Effector CD8-positive, alpha-beta T cell (primary cell): Measurements from ENCODE around the gene HERC2.
A peak's percentile ranks its signal among the peaks of the same experiment; 100 is the strongest.

Experiments
- DNase-seq: peaks from one replicate; lab custom pipeline; 2025; lab: John Stamatoyannopoulos, UW

HERC2 gene

DNA sequence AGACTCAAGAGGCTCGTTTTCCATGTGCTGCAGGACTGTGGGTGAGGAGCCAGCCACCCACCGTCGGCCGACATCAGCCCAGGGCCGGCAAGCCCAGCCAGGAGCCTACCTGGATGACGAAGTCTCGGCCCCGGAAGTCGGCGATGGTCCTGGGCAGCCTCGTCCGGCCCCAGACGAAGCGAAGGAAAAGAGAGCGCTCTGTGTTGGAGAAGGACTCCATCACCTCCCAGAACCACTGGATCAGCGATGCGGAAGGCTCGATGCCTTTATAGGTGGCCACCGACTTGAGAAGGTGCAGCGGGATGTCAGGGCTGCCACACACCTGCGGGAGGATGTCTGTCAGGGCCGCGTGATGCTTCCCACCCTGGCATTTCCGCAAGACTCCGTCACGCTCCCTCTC lies 209.0 kb downstream of the HERC2 start:
- DNase-seq: no peak

DNA sequence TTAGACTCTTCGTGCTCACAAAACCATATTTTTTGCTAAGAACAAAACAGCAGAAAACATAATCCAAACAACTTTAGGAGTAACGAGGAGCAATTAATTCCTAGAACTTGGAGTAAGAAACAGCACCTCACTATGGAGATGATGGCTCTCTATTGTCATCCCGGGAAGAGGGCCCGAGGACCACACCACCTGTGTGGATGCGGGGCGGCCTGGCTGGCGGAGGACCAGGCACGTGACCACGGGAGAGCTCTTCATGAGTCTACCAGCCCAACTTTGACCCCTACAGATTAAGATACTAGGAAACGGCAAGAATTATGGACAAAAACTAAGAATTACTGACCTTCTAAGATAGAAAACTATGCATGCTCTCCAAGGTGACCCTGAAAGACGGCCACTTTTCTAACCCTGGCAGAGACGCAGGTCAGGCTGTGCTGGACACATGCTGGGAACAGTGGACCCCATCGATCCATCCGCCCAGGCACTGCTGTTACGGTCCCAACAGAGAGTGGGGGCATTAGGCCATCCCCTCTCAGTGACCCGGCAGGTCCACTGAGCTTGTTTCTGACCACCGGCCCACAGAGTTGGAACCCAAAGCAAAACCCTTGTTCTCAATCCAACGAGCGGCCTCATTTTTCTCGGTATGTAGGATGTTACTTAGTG lies 209.7 kb downstream of the HERC2 start:
- no peak for DNase-seq

DNA sequence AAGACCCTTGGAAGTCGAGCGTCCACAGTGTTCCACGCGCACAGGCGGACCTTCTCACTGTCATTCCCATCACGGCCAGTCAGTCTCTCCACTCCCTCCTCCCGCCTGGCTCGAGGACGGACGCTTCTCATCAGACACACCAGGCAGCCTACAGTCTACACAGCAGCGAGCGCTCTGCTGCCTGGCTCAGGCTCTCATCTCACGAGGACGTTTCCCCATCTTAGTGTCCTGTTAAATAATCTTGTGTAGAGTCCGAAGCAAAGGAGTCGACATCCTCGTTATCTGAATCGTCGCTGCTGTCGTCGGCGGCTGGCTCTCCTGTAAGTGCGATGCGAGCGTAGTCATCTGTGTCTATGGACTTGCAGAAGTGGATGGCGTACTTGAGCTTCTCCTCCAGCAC lies 210.4 kb downstream of the HERC2 start:
- DNase-seq: no peak

DNA sequence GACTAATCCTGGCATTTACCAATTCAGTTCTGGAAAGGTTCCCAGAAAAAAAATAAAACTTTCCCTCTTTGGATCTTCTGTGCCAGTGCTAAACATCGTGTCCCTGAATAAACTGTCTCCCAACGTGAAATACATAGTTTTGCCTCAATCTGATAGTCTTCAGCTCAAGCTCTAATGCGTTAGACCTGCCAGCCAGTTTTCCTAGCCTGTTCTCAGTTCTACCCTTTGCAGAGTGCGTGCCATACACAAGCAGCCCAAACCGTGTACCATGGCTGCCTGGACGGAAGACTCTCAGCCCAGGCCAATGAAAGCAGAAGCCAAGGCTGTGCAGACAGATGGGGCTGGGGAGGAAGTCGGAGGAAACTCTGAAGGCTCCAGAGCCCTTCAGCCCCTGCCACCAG lies 211.5 kb downstream of the HERC2 start:
- no peak for DNase-seq

DNA sequence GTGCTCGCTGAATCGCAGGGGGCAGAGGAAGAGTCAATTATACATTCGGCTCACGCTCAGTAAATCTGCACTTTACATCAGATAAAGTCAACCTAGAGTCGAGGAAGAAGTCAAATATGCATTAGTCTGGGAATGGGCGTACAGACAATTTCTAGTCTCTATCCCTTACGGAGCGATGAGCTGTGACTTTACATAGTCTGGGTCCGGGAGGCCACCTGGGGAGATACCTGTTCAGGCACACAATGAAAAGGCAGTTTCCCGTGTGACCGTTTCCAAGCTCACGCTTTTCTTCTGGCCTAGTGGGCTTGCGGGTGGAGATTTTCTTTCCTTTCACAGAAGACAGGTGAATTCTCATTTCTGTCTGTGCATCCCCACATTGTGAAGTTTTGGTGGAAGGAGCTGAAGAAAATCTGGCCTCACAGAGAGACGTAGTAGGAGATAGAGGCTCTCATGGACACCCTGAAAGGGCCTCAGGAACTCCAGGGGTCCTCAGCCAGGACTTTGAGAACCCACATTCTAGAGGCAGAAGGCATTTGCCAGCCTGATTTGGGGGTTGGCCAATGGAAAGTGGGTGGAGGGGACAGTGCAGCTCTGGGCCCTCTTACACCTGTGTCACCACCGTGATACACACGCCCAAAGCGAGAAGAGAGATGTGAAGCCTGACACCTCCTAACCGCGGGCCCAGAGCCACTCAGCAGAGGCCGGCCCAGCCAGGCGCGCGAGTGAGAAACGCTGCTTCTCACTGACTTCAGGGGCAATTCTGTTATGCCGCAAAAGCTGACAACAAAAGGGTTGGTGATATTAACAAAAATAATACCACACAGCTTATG lies 212.1 kb downstream of the HERC2 start:
- DNase-seq: no peak

DNA sequence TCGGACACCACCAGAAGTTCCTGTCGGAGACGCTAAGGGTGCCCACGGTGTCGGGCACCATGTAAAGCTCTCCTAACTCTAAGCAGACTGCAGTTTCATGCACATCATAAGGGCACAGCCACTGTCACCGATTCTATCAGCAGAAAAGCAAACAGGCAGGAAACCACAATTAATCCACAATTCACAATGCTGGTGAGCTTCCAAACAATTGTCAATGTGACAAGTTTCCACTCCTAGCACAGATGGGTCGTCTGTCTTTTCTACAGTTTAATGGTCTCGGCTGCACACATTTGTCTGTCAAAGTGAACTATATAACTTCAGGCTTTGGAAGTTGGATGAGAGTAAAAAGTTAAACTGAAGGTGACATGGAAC lies 214.1 kb downstream of the HERC2 start:
- no peak for DNase-seq

DNA sequence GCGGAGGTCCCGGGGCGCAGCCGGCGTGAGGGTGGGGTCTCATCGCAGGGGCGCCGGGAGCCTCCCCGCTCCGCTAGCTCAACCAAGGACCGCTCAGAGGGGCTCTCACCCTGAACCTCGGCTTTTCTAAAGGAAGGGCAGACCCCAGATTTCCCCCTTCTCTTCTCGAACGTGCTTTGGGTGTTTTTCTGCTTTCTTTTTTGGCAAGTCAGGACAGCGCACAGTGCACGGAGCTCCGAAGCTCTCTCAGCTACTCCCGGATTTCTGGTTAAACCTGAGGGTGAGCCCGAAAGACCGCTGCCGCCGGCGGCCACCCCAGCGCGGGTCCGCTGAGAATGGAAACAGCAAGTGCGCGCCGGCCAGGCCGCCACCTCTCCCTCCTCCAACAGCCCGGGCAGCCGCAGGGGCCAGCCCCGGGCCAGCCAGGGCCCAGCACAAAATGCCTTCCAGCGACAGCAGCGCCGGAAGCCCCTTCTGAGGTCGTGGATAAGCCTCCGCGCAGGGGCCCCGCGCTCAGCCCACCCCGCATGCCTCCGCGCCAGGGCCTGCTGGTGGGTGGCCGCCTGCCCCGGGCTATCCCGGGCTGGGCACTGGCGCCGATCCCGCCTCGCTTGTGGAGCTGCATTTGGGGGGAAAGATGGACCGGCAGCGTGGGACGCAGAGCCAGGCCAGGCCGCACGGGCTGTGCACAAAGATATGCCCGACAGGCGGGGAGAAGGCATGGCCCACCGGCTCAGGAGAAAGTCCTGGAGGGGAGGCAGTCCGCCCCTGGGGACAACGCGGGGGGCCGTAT lies 214.7 kb downstream of the HERC2 start:
- DNase-seq: no peak

DNA sequence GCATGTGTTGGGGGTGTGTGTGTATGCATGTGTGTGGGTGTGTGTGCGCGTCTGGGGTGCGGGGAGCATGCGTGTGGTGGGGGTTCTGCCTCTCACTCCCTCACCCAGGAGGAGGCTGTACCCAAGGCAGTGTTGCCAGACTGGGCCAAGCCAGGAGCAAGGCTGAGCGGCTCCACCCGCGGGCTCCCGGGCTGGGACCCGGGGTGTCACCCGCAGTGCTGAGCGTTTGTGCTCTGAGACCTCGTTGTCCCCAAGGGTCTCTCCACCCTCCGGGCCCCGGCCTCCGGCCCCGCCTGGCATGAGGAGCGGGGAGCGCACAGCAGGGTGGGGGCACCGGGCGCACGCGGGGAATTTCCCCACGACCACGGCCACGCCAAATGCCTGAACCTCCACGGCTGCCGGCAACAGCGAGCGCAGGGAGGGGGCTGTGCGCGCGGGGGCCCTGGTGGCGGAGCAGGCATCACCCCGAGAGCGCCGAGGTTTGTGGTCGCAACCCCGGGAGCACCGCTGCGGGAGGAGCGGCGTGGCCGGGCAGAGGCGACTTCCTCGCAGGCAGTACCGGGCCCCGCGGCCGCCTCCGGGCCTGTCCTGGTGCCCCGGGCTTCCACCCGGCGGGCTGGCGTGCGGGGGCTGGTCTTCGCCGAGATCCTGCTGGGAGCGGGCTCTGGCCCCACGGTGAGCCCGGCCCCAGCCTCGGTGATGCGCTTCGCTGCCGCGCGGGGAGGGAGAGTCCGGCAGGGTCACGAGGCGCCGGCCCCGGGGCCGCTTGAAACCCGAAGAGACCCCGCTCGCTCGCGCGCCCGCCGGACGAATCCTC lies 215.5 kb downstream of the HERC2 start:
- DNase-seq: no peak

DNA sequence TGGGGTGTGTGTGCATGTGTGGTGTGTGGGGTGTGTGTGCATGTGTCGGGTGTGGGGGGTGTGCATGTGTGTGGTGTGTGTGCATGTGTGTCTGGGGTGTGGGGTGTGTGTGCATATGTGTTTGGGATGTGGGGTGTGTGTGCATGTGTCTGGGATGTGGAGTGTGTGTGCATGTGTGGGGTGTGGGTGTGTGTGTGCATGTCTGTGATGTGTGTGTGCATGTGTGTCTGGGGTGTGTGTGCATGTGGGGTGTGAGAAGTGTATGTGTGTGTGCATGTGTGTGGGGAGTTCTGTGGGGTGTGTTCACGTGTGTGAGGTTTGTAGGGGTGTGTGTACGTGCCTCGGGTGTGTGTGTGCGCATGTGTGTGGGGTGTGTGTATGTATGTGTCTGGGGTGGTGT lies 216.2 kb downstream of the HERC2 start:
- no peak for DNase-seq

DNA sequence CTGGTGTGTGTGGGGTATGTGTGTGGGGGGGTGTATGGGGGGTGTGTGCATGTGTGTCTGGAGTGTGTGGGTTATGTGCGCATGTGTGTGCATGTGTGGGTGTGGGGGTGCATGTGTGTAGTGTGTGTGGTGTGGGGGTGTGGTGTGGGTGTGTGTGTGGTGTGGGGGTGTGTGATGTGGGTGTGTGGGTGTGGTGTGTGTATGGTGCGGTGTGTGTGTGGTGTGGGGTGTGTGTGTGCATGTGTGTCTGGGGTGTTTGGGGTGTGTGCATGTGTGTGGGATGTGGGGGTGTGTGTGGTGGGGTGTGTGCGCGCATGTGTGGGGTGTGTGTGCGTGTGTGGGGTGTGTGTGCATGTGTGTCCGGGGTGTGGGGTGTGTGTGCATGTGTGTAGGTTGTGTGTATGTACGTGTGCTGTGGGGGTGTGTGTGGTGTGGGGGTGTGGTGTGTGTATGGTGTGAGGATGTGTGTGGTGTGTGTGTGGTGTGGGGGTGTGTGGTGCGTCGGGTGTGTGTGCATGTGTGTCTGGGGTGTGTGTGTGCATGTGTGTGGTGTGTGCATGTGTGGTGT lies 216.7 kb downstream of the HERC2 start:
- DNase-seq: no peak

DNA sequence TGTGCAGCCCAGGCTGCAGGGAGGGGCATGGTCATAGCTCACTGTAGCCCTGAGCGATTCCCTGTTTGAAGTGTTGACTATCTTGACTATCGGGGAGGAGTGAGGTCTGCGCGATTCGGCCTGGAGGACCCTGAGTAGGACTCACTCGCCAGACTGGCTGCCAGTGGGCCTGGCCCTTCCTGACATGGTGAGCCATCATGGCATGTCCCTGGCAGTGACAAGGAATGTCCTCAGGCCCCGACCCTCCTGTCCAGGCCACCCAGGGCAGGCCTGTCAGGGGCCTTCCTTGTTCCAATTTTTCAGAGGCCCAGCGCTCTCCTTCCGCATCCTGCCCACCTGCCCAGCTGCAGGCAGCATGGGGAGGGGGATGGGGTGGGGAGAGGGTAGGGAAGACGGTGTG lies 217.7 kb downstream of the HERC2 start:
- DNase-seq: no peak

DNA sequence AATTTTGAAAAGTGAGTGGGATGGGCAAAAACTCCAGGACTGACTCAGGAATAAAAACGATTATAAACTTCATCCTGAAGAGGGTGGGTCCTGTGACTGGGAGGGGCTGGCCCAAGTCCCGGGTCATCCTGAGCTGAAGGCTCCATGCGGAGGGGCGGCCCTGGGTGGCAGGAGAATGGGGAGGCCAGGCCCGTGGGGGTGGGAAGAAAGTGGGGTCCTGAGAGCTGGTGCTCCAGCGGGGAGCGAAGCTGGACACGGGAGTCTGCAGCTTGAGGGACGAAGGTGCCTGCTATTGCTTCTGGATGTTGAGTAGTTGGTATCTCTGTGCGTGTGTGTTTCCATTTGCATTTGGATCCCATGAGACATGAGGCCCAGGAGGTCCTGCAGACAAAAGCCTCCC lies 218.1 kb downstream of the HERC2 start:
- no peak for DNase-seq

DNA sequence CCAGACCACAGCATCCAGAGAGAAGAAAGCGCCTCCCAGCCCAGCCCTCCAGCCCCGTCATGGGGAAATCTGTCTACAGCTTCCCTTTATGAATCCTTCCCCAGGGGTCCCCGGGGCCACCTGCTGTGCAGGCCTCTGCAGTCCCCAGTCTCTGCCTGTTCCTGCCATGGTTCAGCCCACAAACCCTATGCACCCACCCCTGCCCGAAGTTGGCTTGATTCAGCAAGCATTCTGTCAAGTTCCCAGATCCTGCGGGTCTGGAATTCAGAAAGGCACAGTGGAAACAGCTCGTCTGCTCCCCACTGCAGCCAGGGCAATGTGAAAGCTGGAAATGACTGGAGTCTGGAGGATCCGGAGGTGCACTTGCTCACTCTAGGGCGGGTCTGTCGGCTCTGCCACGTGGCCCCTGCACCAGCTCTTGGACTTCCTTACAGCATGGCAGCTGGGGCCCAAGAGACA lies 220.0 kb downstream of the HERC2 start:
- no peak for DNase-seq

DNA sequence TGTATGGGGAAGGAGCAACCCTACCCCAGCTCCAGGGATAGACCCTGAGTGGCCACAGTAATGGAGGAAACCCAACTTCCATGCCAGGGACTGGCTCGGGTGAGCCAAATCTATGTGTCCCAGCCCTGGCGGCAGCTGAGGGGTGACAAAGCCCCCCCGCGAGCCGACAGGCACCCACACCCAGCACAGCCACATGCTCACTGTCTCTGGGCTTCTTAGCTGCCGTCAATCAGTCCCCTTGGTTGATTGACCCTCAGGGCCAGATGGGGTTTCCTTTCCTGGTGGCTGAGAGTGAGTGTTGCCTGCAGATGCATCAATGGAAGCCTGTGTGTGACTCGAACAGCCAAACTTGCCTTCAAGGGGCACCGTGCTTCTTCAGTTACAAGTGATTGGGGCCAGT lies 220.8 kb downstream of the HERC2 start:
- no peak for DNase-seq

DNA sequence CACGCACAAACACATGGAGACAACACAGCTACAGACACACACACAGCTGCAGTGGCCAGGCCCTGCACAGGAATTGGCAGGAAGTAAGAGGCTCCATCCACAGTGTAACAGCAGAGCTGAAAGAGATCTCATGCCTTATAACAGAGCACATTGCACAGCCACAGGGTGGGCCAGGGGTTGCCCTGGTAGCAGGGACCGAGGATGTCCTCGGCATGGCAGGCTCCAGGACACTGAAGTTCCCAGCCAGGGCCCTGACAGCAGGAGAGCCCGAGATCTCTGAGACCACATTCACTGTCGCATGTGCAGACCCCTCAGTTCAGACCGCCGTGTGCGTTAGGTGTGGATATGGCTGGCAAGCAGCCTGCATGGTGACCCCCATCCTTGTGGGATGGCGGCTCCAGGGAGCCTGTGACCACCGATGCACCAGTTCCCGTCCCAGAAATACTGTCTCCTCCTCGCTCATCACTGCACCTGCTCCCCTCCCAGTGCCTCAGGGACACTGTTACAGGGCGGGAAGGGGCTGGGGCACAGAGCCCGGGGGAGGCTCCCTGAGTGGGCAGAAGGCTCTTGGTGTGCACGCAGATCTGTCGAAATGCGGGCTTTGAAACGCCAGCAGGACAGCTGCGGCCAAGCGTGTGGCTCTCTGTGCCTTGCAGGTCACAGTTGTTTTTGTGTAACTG lies 221.3 kb downstream of the HERC2 start:
- DNase-seq: no peak

DNA sequence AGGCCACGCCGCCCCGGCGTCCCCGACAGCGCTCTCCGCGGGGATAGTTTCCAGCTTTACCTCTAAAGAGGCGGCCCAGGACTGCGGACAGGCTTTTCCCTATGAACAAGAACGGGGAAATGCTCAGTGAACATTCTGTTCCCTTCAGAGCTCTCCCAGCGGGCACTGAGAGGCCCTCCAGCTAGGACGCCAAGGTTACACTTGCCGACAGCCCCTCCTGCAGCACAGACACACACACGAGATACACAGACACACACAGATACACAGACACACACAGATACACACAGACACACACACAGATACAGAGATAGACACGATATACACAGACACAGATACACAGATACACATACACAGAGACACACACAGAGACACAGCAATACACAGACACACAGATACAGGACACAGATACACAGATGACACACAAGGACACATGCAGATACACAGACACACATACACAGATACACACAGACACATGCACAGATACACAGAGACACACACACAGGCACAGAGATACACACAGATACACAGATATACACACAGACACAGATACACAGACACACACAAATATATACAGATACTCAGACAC lies 222.3 kb downstream of the HERC2 start:
- no peak for DNase-seq

DNA sequence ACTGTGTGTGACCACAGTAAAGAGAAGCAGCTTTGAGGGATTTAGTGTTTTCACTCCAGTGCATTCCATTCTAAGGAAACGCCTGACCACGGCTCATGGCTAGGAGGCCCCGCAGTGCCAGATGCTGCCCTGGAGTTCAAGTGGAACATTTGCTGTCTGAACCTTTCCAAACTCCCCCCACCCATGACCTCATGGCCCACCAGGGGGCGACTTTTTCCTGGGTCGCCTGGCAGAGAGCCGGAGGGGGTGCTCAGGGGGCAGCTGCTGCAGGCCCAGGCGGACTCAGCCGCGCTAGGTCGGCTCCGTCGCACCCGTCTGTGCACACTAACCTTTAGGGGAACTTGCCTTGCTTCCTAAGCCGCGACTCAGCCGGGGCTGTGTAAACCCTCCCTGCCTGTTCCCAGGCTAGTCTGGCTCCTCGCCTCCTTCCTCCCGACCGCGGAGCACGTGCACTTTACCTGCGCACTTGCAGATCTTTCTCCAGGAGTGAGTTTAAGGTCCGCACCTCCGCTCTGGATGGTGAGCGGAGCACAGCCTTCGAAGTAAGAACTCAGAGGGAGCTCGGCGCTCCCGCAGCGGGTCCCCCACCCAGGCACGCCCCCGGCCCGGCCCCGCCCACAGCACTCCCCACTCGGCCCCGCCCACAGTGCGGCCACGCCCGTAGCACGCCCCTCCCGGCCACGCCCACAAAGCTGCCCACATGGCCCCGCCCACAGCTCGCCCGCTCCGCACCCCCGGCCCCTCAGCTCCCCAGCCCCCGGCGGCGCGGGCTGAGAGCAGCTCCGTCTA lies 223.0 kb downstream of the HERC2 start, which contains the start of gene OCA2:
TSS of gene OCA2 (minus strand) at position 550 of the 789 bp plus-strand sequence. CDS start 17,441 bp downstream, outside the sequence.
- DNase-seq: peak; percentile 70

DNA sequence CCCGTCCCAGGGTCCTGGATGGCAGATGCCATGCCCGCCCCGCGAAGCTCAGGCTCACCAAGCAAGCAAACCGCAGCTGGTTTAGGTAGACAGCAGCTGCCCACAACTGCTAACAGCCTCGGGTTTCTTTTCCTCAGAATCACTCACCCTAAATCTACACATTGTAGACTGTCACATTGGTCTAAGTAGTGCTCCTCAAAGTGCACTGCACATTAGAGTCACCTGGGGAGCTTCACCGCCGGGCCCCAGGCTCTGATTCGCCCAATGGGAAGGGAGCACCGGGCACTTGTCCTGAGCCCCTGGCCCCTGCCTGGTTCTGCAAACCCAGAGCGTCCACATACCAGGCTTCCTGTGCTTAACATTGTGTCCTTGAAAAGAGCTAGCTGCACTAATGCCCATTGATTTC lies 223.6 kb downstream of the HERC2 start:
- DNase-seq: no peak

DNA sequence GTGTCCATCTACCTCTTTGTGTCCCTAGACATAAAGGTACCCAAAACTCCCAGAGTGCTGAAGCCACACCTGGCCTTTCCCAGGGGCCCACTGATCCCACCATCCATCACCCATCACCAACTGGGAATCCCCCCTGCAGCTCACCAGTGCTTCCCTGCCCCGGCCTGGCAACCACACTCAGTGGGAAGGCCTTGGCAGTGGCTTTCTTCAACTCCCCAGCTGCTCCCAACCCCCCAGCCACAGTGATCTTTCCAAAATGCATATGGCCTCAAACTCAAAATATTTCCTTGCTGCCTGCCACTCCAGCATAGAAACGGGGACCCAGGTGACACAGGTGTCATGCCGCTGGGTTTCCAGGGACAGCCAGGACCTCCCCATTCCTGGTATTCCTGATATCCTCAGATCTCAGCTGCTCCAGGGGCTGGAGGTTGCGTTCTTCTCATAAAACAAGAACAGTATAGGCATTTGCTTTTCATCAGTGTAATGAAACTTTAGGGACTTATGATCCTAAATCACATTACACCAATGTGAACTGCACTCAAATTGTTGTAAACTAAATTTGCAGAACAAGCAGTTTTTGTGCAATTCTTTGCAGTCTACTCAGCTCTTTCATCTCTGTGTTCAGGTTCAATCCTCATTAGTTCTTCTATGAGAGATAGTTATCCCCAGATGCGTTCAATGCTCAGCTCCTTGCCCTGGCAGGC lies 224.2 kb downstream of the HERC2 start:
- no peak for DNase-seq
